Middle frontal gyrus (tissue), 1 donor: Measurements from ENCODE around the gene NFKBIE.

Source experiments
- DNase-seq: peaks from one replicate; pipeline ENCODE4 v3.0.0-alpha.2; 2015; ENCODE audit warnings: low spot score; ENCODE audit errors: extremely low spot score

NFKBIE gene

GRCh38 chr6:44227148-44227793 lies 38.1 kb downstream of the NFKBIE start:
- no peak for DNase-seq

- no peak for DNase-seq
These were observed 38.8 kb downstream of the NFKBIE start for GRCh38 chr6:44226368-44227147.

- no peak for DNase-seq
These were observed 39.6 kb downstream of the NFKBIE start for GRCh38 chr6:44225579-44226325.

GRCh38 chr6:44224965-44225305 lies 40.4 kb downstream of the NFKBIE start:
- DNase-seq, result no peak

- DNase-seq, result no peak
These were observed 41.1 kb downstream of the NFKBIE start for GRCh38 chr6:44224029-44224964.

GRCh38 chr6:44223319-44224028 lies 41.9 kb downstream of the NFKBIE start, which contains the start of gene SLC29A1:
Gene SLC29A1, plus strand, starts transcription at chr6:44223595. Its CDS starts 3,719 bp downstream, at chr6:44227314.
- no peak for DNase-seq

- no peak for DNase-seq
These were observed 42.6 kb downstream of the NFKBIE start for GRCh38 chr6:44222486-44223318.

- no peak for DNase-seq
These were observed 43.4 kb downstream of the NFKBIE start for GRCh38 chr6:44221961-44222335.

- no peak for DNase-seq
These were observed 43.9 kb downstream of the NFKBIE start for GRCh38 chr6:44221291-44221960.

- no peak for DNase-seq
These were observed 44.4 kb downstream of the NFKBIE start for GRCh38 chr6:44220913-44221290.

- no peak for DNase-seq
These were observed 45.3 kb downstream of the NFKBIE start for GRCh38 chr6:44219815-44220784.

- DNase-seq, result no peak
These were observed 46.1 kb downstream of the NFKBIE start for GRCh38 chr6:44219053-44219814.

- DNase-seq, result no peak
These were observed 47.8 kb downstream of the NFKBIE start for GRCh38 chr6:44217332-44218143.

GRCh38 chr6:44216677-44217331 lies 48.5 kb downstream of the NFKBIE start, which contains the start of gene MYMX:
Gene MYMX, plus strand, starts transcription at chr6:44216926. Its CDS starts 546 bp downstream, at chr6:44217472.
- DNase-seq, result no peak

- no peak for DNase-seq
These were observed 51.0 kb downstream of the NFKBIE start for GRCh38 chr6:44214307-44214706.

- no peak for DNase-seq
These were observed 54.1 kb downstream of the NFKBIE start for GRCh38 chr6:44211284-44211683.
